CD14-positive monocyte (primary cell): ENCODE results near the gene SLC9C1. TPM values are rescaled to one million over a fixed set of nuclear protein-coding genes. Genes with fewer than 3 reads are reported as not detected.

Experiments used
- DNase-seq, 3 donors: peaks; one replicate each; pipeline ENCODE4 v3.0.0-alpha.2; 2011 to 2022
- H2AFZ ChIP-seq: 2 replicates; pipeline ENCODE4 v1.6.0; 2012; ENCODE audit warnings: mild to moderate bottlenecking, low read depth, low read length, inconsistent platforms; ENCODE audit not compliant: insufficient read depth, poor library complexity, severe bottlenecking
- H3K27ac ChIP-seq, 2 donors: 1 replicate in 1 of 2; 2 replicates in 1 of 2; pipeline ENCODE4 v1.5.1; 2012 to 2013; ENCODE audit warnings: low read length in 2 of 2, control low read depth in 1 of 2, inconsistent platforms in 1 of 2, low read depth in 1 of 2, mild to moderate bottlenecking in 1 of 2
- H3K27me3 ChIP-seq, 2 donors: one replicate each; pipeline versions ENCODE4 v1.6.0 to v1.6.1; 2011 to 2013; ENCODE audit warnings: low read length in 2 of 2; ENCODE audit not compliant: control insufficient read depth in 2 of 2, insufficient read depth in 2 of 2
- H3K36me3 ChIP-seq, 2 donors: replicated peaks in 1 of 2; 1 replicate in 1 of 2; 2 replicates in 1 of 2; pipeline versions ENCODE4 v1.5.1 to v1.6.1; 2012 to 2013; ENCODE audit warnings: low read length in 2 of 2, control low read depth in 1 of 2, inconsistent platforms in 1 of 2, mild to moderate bottlenecking in 1 of 2; ENCODE audit not compliant: insufficient read depth in 2 of 2, control insufficient read depth in 1 of 2
- H3K4me1 ChIP-seq, 2 donors: 1 replicate in 1 of 2; 2 replicates in 1 of 2; pipeline versions ENCODE4 v1.5.1 to v1.6.1; 2012 to 2013; ENCODE audit warnings: low read length in 2 of 2, control low read depth in 1 of 2, inconsistent platforms in 1 of 2, mild to moderate bottlenecking in 1 of 2, moderate library complexity in 1 of 2; ENCODE audit not compliant: insufficient read depth in 2 of 2, control insufficient read depth in 1 of 2
- H3K4me2 ChIP-seq: replicated peaks from 2 replicates; pipeline ENCODE3; 2012; ENCODE audit warnings: low read length, moderate library complexity, mild to moderate bottlenecking; ENCODE audit not compliant: poor library complexity, severe bottlenecking; ENCODE audit errors: extremely low read depth
- H3K4me3 ChIP-seq, 3 experiments: fragments of 200-600 bp in 1 of 3; sonication (generic) in 1 of 3; replicated peaks in 1 of 3; 1 replicate in 2 of 3; 2 replicates in 1 of 3; pipeline ENCODE4 v1.5.1; 2011 to 2013; ENCODE audit warnings: low read length in 3 of 3, mild to moderate bottlenecking in 3 of 3, control low read depth in 2 of 3, low read depth in 2 of 3, inconsistent platforms in 1 of 3, moderate library complexity in 1 of 3
- H3K79me2 ChIP-seq: 2 replicates; pipeline ENCODE4 v1.6.0; 2012; ENCODE audit warnings: mild to moderate bottlenecking, control low read depth, inconsistent platforms, low read length, moderate library complexity; ENCODE audit not compliant: insufficient read depth
- H3K9ac ChIP-seq: 2 replicates; pipeline ENCODE4 v1.6.0; 2017; ENCODE audit warnings: low read length, mild to moderate bottlenecking; ENCODE audit not compliant: insufficient read depth, poor library complexity, severe bottlenecking
- H3K9me3 ChIP-seq, 2 donors: replicated peaks in 1 of 2; 1 replicate in 1 of 2; 2 replicates in 1 of 2; pipeline versions ENCODE4 v1.5.1 to v1.6.1; 2012 to 2013; ENCODE audit warnings: low read length in 2 of 2, control low read depth in 1 of 2; ENCODE audit not compliant: control insufficient read depth in 1 of 2, insufficient read depth in 1 of 2
- H4K20me1 ChIP-seq: 2 replicates; pipeline ENCODE4 v1.6.0; 2012; ENCODE audit warnings: mild to moderate bottlenecking, low read length, control low read depth, moderate library complexity; ENCODE audit not compliant: insufficient read depth
- H3K27ac Mint-ChIP-seq, 7 donors: one replicate each; pipeline ENCODE4 v1.8.0; 2020; ENCODE audit warnings: mild to moderate bottlenecking in 7 of 7, mixed read lengths in 7 of 7, moderate library complexity in 6 of 7, inconsistent platforms in 2 of 7
- H3K27me3 Mint-ChIP-seq, 3 donors: one replicate each; pipeline ENCODE4 v1.8.0; 2021 to 2022; ENCODE audit warnings: low read depth in 3 of 3, mild to moderate bottlenecking in 3 of 3, mixed read lengths in 3 of 3, moderate library complexity in 3 of 3, inconsistent platforms in 1 of 3
- H3K36me3 Mint-ChIP-seq, 2 donors: one replicate each; pipeline ENCODE4 v1.8.0; 2020; ENCODE audit warnings: mixed read lengths in 2 of 2, inconsistent platforms in 1 of 2, mild to moderate bottlenecking in 1 of 2
- H3K4me1 Mint-ChIP-seq: one replicate; pipeline ENCODE4 v1.8.0; 2020; ENCODE audit warnings: mild to moderate bottlenecking, mixed read lengths
- H3K4me3 Mint-ChIP-seq, 2 donors: one replicate each; pipeline ENCODE4 v1.8.0; 2020; ENCODE audit warnings: mild to moderate bottlenecking in 2 of 2, mixed read lengths in 2 of 2, moderate library complexity in 1 of 2
- H3K9me3 Mint-ChIP-seq, 7 donors: one replicate each; pipeline ENCODE4 v1.8.0; 2020 to 2022; ENCODE audit warnings: mixed read lengths in 7 of 7, mild to moderate bottlenecking in 6 of 7, moderate library complexity in 6 of 7, inconsistent platforms in 2 of 7
- CTCF ChIP-seq: fragments of 200-600 bp; IDR thresholded peaks from one replicate; pipeline ENCODE4 v1.8.0; 2022; ENCODE audit warnings: antibody characterized with exemption, mild to moderate bottlenecking
- WGBS: methylation state at CpG from one replicate; pipeline ENCODE4 v1.1.5; 2013; ENCODE audit warnings: missing lambda C conversion rate; ENCODE audit not compliant: insufficient coverage; 5-methylcytosine and 5-hydroxymethylcytosine counted together
- intact Hi-C, 2 donors: fragments of 100-400 bp; cut with micrococcal nuclease; formaldehyde crosslinking; loops; one replicate each; pipeline versions ENCODE4 v1.15.0 to v1.15.1; 2023
- polyA plus RNA-seq, 3 donors: library from polyadenylated mRNA; depleted of rRNA in 1 of 3; unstranded in 2 of 3; stranded (reverse) in 1 of 3; fragments of 300-500 nt in 2 of 3; fragments of >200 nt in 1 of 3; fragmentation: Illumina TruSeq in 2 of 3; gene quantifications; 1 replicate in 2 of 3; 2 replicates in 1 of 3; pipeline ENCODE4 v1.2.3, GENCODE V29; 2012 to 2021

SLC9C1 gene
- polyA plus RNA-seq, 3 donors = not detected

- H3K4me1 ChIP-seq = no peaks in the 10 kb centered on the region
- H3K79me2 ChIP-seq = no peaks in the 10 kb centered on the region
- H3K4me1 Mint-ChIP-seq = no peaks in the 10 kb centered on the region
- no peak overlapping the region for H2AFZ ChIP-seq
- intact Hi-C loops = no loop called here
- peaks cover 0 to 3% (median 2%) of the 10 kb centered on the region in 3 donors for H3K27me3 Mint-ChIP-seq
- no peak overlapping the region for H3K4me2 ChIP-seq
- no peak overlapping the region for H3K27ac Mint-ChIP-seq
- H3K27me3 ChIP-seq = no peaks in the 10 kb centered on the region
- no peak overlapping the region for H3K9ac ChIP-seq
- no peak for DNase-seq
- H3K4me3 ChIP-seq = no peak overlapping the region
- H3K9me3 Mint-ChIP-seq = peaks cover 5 to 25% (median 16%) of the 10 kb centered on the region in 7 donors
- no CpG with 5 or more reads among the region's 1 CpG for WGBS
- no peak overlapping the region for H3K4me3 Mint-ChIP-seq
- no peak for TF ChIP-seq CTCF
- H3K36me3 ChIP-seq = no peaks in the 10 kb centered on the region
- no peaks in the 10 kb centered on the region for H3K36me3 Mint-ChIP-seq
- H3K27ac ChIP-seq = no peak overlapping the region
- no peaks in the 10 kb centered on the region for H4K20me1 ChIP-seq
- H3K9me3 ChIP-seq = peaks cover 5 to 14% of the 10 kb centered on the region in 2 donors
Measured at GRCh38 chr3:112230033-112230432, 64.0 kb downstream of the SLC9C1 start.

GRCh38 chr3:112228786-112229185 lies 65.2 kb downstream of the SLC9C1 start:
- Histone ChIP-seq H3K36me3 (no peaks in the 10 kb centered on the region), H3K27me3 (no peaks in the 10 kb centered on the region), H3K27ac (no peak overlapping the region), H3K79me2 (no peaks in the 10 kb centered on the region), H3K9ac (no peak overlapping the region), H3K4me3 (no peak overlapping the region), H2AFZ (no peak overlapping the region), H3K9me3 (peaks cover 8 to 15% of the 10 kb centered on the region in 2 donors), H3K4me2 (no peak overlapping the region), H4K20me1 (no peaks in the 10 kb centered on the region), H3K4me1 (no peaks in the 10 kb centered on the region)
- Mint-ChIP-seq H3K36me3 (no peaks in the 10 kb centered on the region), H3K9me3 (peaks cover 12 to 34% (median 22%) of the 10 kb centered on the region in 7 donors), H3K4me3 (no peak overlapping the region), H3K27me3 (peaks cover 0 to 3% (median 2%) of the 10 kb centered on the region in 3 donors), H3K4me1 (no peaks in the 10 kb centered on the region), H3K27ac (no peak overlapping the region)
- intact Hi-C loops = no loop called here
- no CpG with 5 or more reads among the region's 1 CpG for WGBS
- no peak for TF ChIP-seq CTCF
- DNase-seq = no peak
